Glomerular visceral epithelial cell (primary cell): Measurements from ENCODE around the gene SLC6A11.

ENCODE experiments used
- DNase-seq: peaks from one replicate; pipeline ENCODE4 v3.0.0-alpha.2; 2016; ENCODE audit errors: extremely low spot score

Gene SLC6A11

GRCh38 chr3:10790713-10791112 lies 25.3 kb upstream of the SLC6A11 start:
- DNase-seq: no peak

GRCh38 chr3:10792208-10792607 lies 23.8 kb upstream of the SLC6A11 start:
- DNase-seq: no peak

GRCh38 chr3:10798600-10799367 lies 17.2 kb upstream of the SLC6A11 start:
- DNase-seq: no peak

GRCh38 chr3:10804183-10804648 lies 11.8 kb upstream of the SLC6A11 start:
- no peak for DNase-seq

GRCh38 chr3:10806006-10806405 lies 10.0 kb upstream of the SLC6A11 start:
- no peak for DNase-seq

- DNase-seq: no peak
These were observed 7.8 kb upstream of the SLC6A11 start for GRCh38 chr3:10808130-10808735.

- no peak for DNase-seq
These were observed 7.1 kb upstream of the SLC6A11 start for GRCh38 chr3:10808974-10809373.

- DNase-seq: no peak
These were observed 5.7 kb upstream of the SLC6A11 start for GRCh38 chr3:10810376-10810775.

GRCh38 chr3:10813425-10813824 lies 2.6 kb upstream of the SLC6A11 start:
- no peak for DNase-seq

GRCh38 chr3:10814623-10815022 lies 1.4 kb upstream of the SLC6A11 start:
- DNase-seq: no peak

- DNase-seq: no peak
These were observed 541 bp upstream of the SLC6A11 start for GRCh38 chr3:10815487-10815886.

GRCh38 chr3:10816863-10817253 lies 830 bp downstream of the SLC6A11 start:
- DNase-seq: no peak

- no peak for DNase-seq
These were observed 1.5 kb downstream of the SLC6A11 start for GRCh38 chr3:10817506-10817905.

GRCh38 chr3:10822055-10822454 lies 6.0 kb downstream of the SLC6A11 start:
- no peak for DNase-seq

- no peak for DNase-seq
These were observed 6.9 kb downstream of the SLC6A11 start for GRCh38 chr3:10822708-10823515.

GRCh38 chr3:10823516-10823818 lies 7.4 kb downstream of the SLC6A11 start:
- DNase-seq: no peak

- DNase-seq: no peak
These were observed 8.4 kb downstream of the SLC6A11 start for GRCh38 chr3:10824468-10824867.

GRCh38 chr3:10833855-10834414 lies 17.9 kb downstream of the SLC6A11 start:
- no peak for DNase-seq

GRCh38 chr3:10834951-10835350 lies 18.9 kb downstream of the SLC6A11 start:
- no peak for DNase-seq

GRCh38 chr3:10835406-10835805 lies 19.4 kb downstream of the SLC6A11 start:
- no peak for DNase-seq

GRCh38 chr3:10836676-10837075 lies 20.6 kb downstream of the SLC6A11 start:
- DNase-seq: no peak

- DNase-seq: no peak
These were observed 21.8 kb downstream of the SLC6A11 start for GRCh38 chr3:10837849-10838248.

- no peak for DNase-seq
These were observed 23.1 kb downstream of the SLC6A11 start for GRCh38 chr3:10839167-10839566.
